Tibial nerve (tissue), 4 donors: ENCODE measurements around the gene FARP1. TPM values are rescaled to one million over a fixed set of nuclear protein-coding genes. Genes with fewer than 3 reads are reported as not detected.
"Not testable (repeated sequence)": the region's sequence is repeated elsewhere in the genome, so short reads cannot be mapped to it uniquely, and the experiment has no call there.

ENCODE experiments used
- DNase-seq, 2 donors: peaks; one replicate each; pipeline ENCODE4 v3.0.0-alpha.2; 2019; ENCODE audit warnings: low spot score in 2 of 2
- H3K27ac ChIP-seq, 4 donors: fragments of 200-600 bp; sonication (generic) in 3 of 4; one replicate each; pipeline ENCODE4 v1.5.1; 2017 to 2019; ENCODE audit warnings: mild to moderate bottlenecking in 1 of 4
- H3K27me3 ChIP-seq, 2 donors: fragments of 200-600 bp; sonication (generic) in 1 of 2; one replicate each; pipeline versions ENCODE4 v1.5.1 to v1.6.0; 2017 to 2019
- H3K36me3 ChIP-seq, 3 donors: fragments of 200-600 bp; sonication (generic); one replicate each; pipeline ENCODE4 v1.5.1; 2018 to 2019
- H3K4me1 ChIP-seq, 4 donors: fragments of 200-600 bp; sonication (generic) in 3 of 4; one replicate each; pipeline ENCODE4 v1.5.1; 2017 to 2019
- H3K4me3 ChIP-seq, 4 donors: fragments of 200-600 bp; sonication (generic) in 3 of 4; one replicate each; pipeline ENCODE4 v1.5.1; 2017 to 2019; ENCODE audit warnings: mild to moderate bottlenecking in 1 of 4, moderate library complexity in 1 of 4
- H3K9me3 ChIP-seq, 4 donors: fragments of 200-600 bp; sonication (generic) in 3 of 4; one replicate each; pipeline ENCODE4 v1.5.1; 2017 to 2019
- CTCF ChIP-seq, 5 experiments: fragments of 200-600 bp in 3 of 5; fragments of 450-650 bp in 2 of 5; sonication (generic) in 3 of 5; IDR thresholded peaks; one replicate each; pipeline ENCODE4 v1.5.1; 2016 to 2019; ENCODE audit warnings: antibody characterized with exemption in 5 of 5, mild to moderate bottlenecking in 3 of 5, moderate library complexity in 2 of 5
- EP300 ChIP-seq, 2 donors: sonication (generic); formaldehyde crosslinking; IDR thresholded peaks; one replicate each; pipeline ENCODE4 v1.6.1; 2017; ENCODE audit warnings: antibody characterized with exemption in 2 of 2, mild to moderate bottlenecking in 1 of 2
- POLR2A ChIP-seq, 2 donors: fragments of 450-650 bp; IDR thresholded peaks; one replicate each; pipeline ENCODE4 v1.6.1; 2017; ENCODE audit warnings: antibody characterized with exemption in 2 of 2, mild to moderate bottlenecking in 2 of 2, moderate library complexity in 2 of 2
- WGBS, 2 donors: methylation state at CpG; one replicate each; pipeline ENCODE4 v1.1.5; 2018; 5-methylcytosine and 5-hydroxymethylcytosine counted together
- total RNA-seq, 4 donors: library from RNA; depleted of rRNA; stranded (reverse); fragments of >200 nt; gene quantifications; one replicate each; pipeline ENCODE4 v1.1.0, GENCODE V29; 2016

Gene FARP1
- total RNA-seq, 4 donors from 2014 or later = 21.4 to 28.5 (median 24.9) TPM

- TF ChIP-seq EP300 (IDR thresholded peaks at IDR 0.05) = no peak
- TF ChIP-seq POLR2A (IDR thresholded peaks at IDR 0.05) = no peak
- no peak for TF ChIP-seq CTCF (IDR thresholded peaks at IDR 0.05)
- Histone ChIP-seq H3K27ac (no peak overlapping the region), H3K27me3 (no peaks in the 10 kb centered on the region), H3K4me1 (no peaks in the 10 kb centered on the region), H3K9me3 (no peaks in the 10 kb centered on the region), H3K36me3 (peaks cover 0 to 21% (median 0%) of the 10 kb centered on the region in 3 donors), H3K4me3 (no peak overlapping the region)
- 92 to 95% methylated on average over 13 of the region's 13 CpGs for WGBS, 2 donors
- DNase-seq = no peak
These were observed 266.4 kb downstream of the FARP1 start for GRCh38 chr13:98409281-98409680.

- Histone ChIP-seq H3K9me3 (no peaks in the 10 kb centered on the region), H3K27me3 (no peaks in the 10 kb centered on the region), H3K36me3 (peaks cover 0 to 34% (median 0%) of the 10 kb centered on the region in 3 donors), H3K4me3 (no peak overlapping the region), H3K4me1 (no peaks in the 10 kb centered on the region), H3K27ac (no peak overlapping the region)
- DNase-seq = no peak
- TF ChIP-seq CTCF (IDR thresholded peaks at IDR 0.05) (no peak), POLR2A (IDR thresholded peaks at IDR 0.05) (no peak), EP300 (IDR thresholded peaks at IDR 0.05) (no peak)
- 93% methylated on average over 11 of the region's 11 CpGs for WGBS, 2 donors
These were observed 267.7 kb downstream of the FARP1 start for GRCh38 chr13:98410612-98411011.

GRCh38 chr13:98411013-98411412 lies 268.1 kb downstream of the FARP1 start:
- no peaks in the 10 kb centered on the region for H3K27me3 ChIP-seq
- no peaks in the 10 kb centered on the region for H3K9me3 ChIP-seq
- TF ChIP-seq EP300 (IDR thresholded peaks at IDR 0.05) (no peak), CTCF (IDR thresholded peaks at IDR 0.05) (no peak), POLR2A (IDR thresholded peaks at IDR 0.05) (no peak)
- 81 to 91% methylated on average over 5 of the region's 5 CpGs for WGBS, 2 donors
- no peaks in the 10 kb centered on the region for H3K4me1 ChIP-seq
- no peak overlapping the region for H3K27ac ChIP-seq
- no peak overlapping the region for H3K4me3 ChIP-seq
- no peak for DNase-seq
- H3K36me3 ChIP-seq = peaks cover 0 to 37% (median 0%) of the 10 kb centered on the region in 3 donors

- Histone ChIP-seq H3K27me3 (no peaks in the 10 kb centered on the region), H3K27ac (no peak overlapping the region), H3K4me3 (peak overlapping the region in 1 of 4 donors; percentile 2), H3K9me3 (no peaks in the 10 kb centered on the region), H3K4me1 (no peaks in the 10 kb centered on the region), H3K36me3 (peaks cover 0 to 44% (median 0%) of the 10 kb centered on the region in 3 donors)
- DNase-seq = peak in 1 of 2 donors; percentile 31
- WGBS, 2 donors = 59 to 63% methylated on average over 16 of the region's 16 CpGs
- TF ChIP-seq EP300 (IDR thresholded peaks at IDR 0.05) (peak; percentile 20 to 21), POLR2A (IDR thresholded peaks at IDR 0.05) (no peak), CTCF (IDR thresholded peaks at IDR 0.05) (no peak)
These were observed 268.8 kb downstream of the FARP1 start for GRCh38 chr13:98411617-98412265.

- H3K27me3 ChIP-seq = not testable (repeated sequence)
These were observed 270.4 kb downstream of the FARP1 start for GRCh38 chr13:98413278-98413677.

More at GRCh38 chr13:98413278-98413677, 270.4 kb downstream of the FARP1 start:
- H3K4me1 ChIP-seq, DNase-seq, H3K4me3 ChIP-seq, H3K9me3 ChIP-seq, H3K27ac ChIP-seq: not testable (repeated sequence)
- peaks cover 0 to 55% (median 0%) of the 10 kb centered on the region in 3 donors for H3K36me3 ChIP-seq
- WGBS, 2 donors = 93 to 97% methylated on average over 3 of the region's 3 CpGs
